Mammary microvascular endothelial cell (primary cell): ENCODE measurements around the gene ERAP2. TPM values are rescaled to one million over a fixed set of nuclear protein-coding genes. Genes with fewer than 3 reads are reported as not detected.

Source experiments
- total RNA-seq: library from RNA; depleted of rRNA; stranded (reverse); fragments of >200 nt; gene quantifications from 2 replicates; pipeline ENCODE4 v1.2.3, GENCODE V29; 2015

The ERAP2 gene
- 7.0 and 7.3 TPM in 2 replicates for total RNA-seq

GRCh38 chr5:96876292-96876850 lies at the start of gene ERAP2:
TSS of gene ERAP2 (plus strand) at chr5:96876500. CDS start at chr5:96879686, 3,186 bp downstream.

GRCh38 chr5:96935559-96936430 lies 59.5 kb downstream of the ERAP2 start, which contains the start of gene LNPEP:
TSS of gene LNPEP (plus strand) at chr5:96936080. CDS start at chr5:96936156, 76 bp downstream.

Other genes starting within 250 kb of the ERAP2 start
- 142 and 159 TPM in 2 replicates for gene CAST, start 214.1 kb upstream of the ERAP2 start, total RNA-seq
- gene ERAP1, start 68.6 kb upstream of the ERAP2 start, total RNA-seq, result 69.8 and 71.2 TPM in 2 replicates
- 15.9 and 16.8 TPM in 2 replicates for gene LNPEP, start 59.6 kb downstream of the ERAP2 start, total RNA-seq